Psoas muscle (tissue), 8 donors: ENCODE measurements around the gene KLHL29. TPM values are rescaled to one million over a fixed set of nuclear protein-coding genes. Genes with fewer than 3 reads are reported as not detected.
A peak's percentile ranks its signal among the peaks of the same experiment; 100 is the strongest.

Source experiments
- ATAC-seq, 4 donors: fragments of 200-7000 bp; cut with Tn5 transposase; one replicate each; pipeline ENCODE4 v1.9.1; 2020; ENCODE audit warnings: moderate library complexity in 3 of 4, mild to moderate bottlenecking in 2 of 4
- DNase-seq, 2 donors: peaks; one replicate each; pipeline ENCODE4 v3.0.0-alpha.2; 2020
- H3K27ac ChIP-seq: fragments of 200-600 bp; one replicate; pipeline ENCODE4 v1.8.0; 2022
- H3K27me3 ChIP-seq, 3 donors: fragments of 200-600 bp in 1 of 3; one replicate each; pipeline versions ENCODE4 v1.6.1 to v1.8.0; 2013 to 2022; ENCODE audit warnings: low read length in 2 of 3, mild to moderate bottlenecking in 2 of 3, moderate library complexity in 1 of 3; ENCODE audit not compliant: insufficient read depth in 3 of 3
- H3K36me3 ChIP-seq, 2 donors: fragments of 200-600 bp in 1 of 2; one replicate each; pipeline versions ENCODE4 v1.6.1 to v1.8.0; 2013 to 2022; ENCODE audit warnings: low read depth in 1 of 2, mild to moderate bottlenecking in 1 of 2, moderate library complexity in 1 of 2; ENCODE audit not compliant: insufficient read depth in 1 of 2
- H3K4me1 ChIP-seq: fragments of 200-600 bp; one replicate; pipeline ENCODE4 v1.8.0; 2022
- H3K4me3 ChIP-seq: fragments of 200-600 bp; one replicate; pipeline ENCODE4 v1.8.0; 2022; ENCODE audit warnings: mild to moderate bottlenecking
- H3K9me3 ChIP-seq: fragments of 200-600 bp; one replicate; pipeline ENCODE4 v1.8.0; 2022
- CTCF ChIP-seq: fragments of 200-600 bp; IDR thresholded peaks from one replicate; pipeline ENCODE4 v1.8.0; 2022; ENCODE audit warnings: antibody characterized with exemption
- WGBS, 3 donors: extraction: QIAGEN DNeasy Blood & Tissue Kit; methylation state at CpG; one replicate each; pipeline versions ENCODE4 v1.1.6 to v1.1.7; 2013; 5-methylcytosine and 5-hydroxymethylcytosine counted together
- intact Hi-C, 2 donors: fragments of 100-400 bp; cut with DNase I; formaldehyde crosslinking; loops; one replicate each; pipeline versions ENCODE4 v1.11.0 to v1.14.2; 2022
- polyA plus RNA-seq, 3 donors: library from polyadenylated mRNA; stranded (reverse); fragments of 200-250 nt; gene quantifications; one replicate each; pipeline ENCODE4 v1.2.3, GENCODE V29; 2013
- total RNA-seq, 4 donors: library from RNA; stranded (reverse); fragmentation: NEBNext Ultra II Directional in 2 of 4; extraction: Animal tissue kit (Norgen Biotek cat#: 25700) in 2 of 4; gene quantifications; one replicate each; pipeline versions ENCODE4 v1.2.1 to v1.2.4, GENCODE V29; 2021 to 2023
- donor health status: healthy with polysubstance abuse.
- donor health status: DM: no; HTN: no; CAD: no; lungs with moderate emphysema.
- donor health status: Bipolar disorder and iron deficiency.
- donor health status: healthy.
- donor health status: DM: yes; HTN: yes; CAD: no.
- donor health status: DM: no; HTN: no; CAD: no.
- donor health status: DM: no; HTN: no; CAD: no.
- donor health status: DM: yes; HTN: yes; CAD: no.

KLHL29 gene
- total and polyA plus RNA-seq, 7 donors = 4.4 to 14.1 (median 6.8) TPM

GRCh38 chr2:23695214-23695889, 310.4 kb downstream of the KLHL29 start:
- intact Hi-C loops = no loop called here
- H3K27ac ChIP-seq = no peak overlapping the region
- H3K4me1 ChIP-seq = peaks cover 9% of the 10 kb centered on the region
- ATAC-seq (no peak), DNase-seq (peak in 1 of 2 donors; percentile 39)
- 97 to 99% (median 97%) methylated on average over 24 of the region's 24 CpGs for WGBS, 3 donors
- no peaks in the 10 kb centered on the region for H3K9me3 ChIP-seq
- no peaks in the 10 kb centered on the region for H3K27me3 ChIP-seq
- no peak overlapping the region for H3K4me3 ChIP-seq
- peaks cover 0 to 49% of the 10 kb centered on the region in 2 donors for H3K36me3 ChIP-seq
- no peak for TF ChIP-seq CTCF

- Histone ChIP-seq H3K4me3 (no peak overlapping the region), H3K36me3 (peaks cover 0 to 53% of the 10 kb centered on the region in 2 donors), H3K27ac (no peak overlapping the region), H3K27me3 (no peaks in the 10 kb centered on the region), H3K4me1 (peaks cover 9% of the 10 kb centered on the region), H3K9me3 (no peaks in the 10 kb centered on the region)
- 93 to 97% (median 96%) methylated on average over 32 of the region's 32 CpGs for WGBS, 3 donors
- intact Hi-C loops = no loop called here
- ATAC-seq = no peak
- TF ChIP-seq CTCF = no peak
- peak in 1 of 2 donors; percentile 44 for DNase-seq
Measured at GRCh38 chr2:23695890-23696751, 311.1 kb downstream of the KLHL29 start.

DNA sequence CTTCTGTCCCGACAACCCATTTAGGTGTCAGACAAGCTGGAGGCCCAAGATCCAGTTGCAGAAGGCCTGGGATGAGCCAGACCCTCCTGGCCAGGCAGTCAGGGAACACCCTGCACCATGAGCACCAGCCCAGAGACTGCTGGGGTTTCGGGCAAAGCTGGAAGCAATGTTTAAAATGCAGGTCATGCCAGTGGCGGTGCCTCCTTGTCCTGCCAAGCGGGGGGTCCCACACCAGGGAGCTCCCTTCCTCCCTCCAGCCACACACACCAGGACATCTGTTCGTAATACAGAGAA, 311.7 kb downstream of the KLHL29 start:
- peaks cover 0 to 48% of the 10 kb centered on the region in 2 donors for H3K36me3 ChIP-seq
- H3K4me3 ChIP-seq = no peak overlapping the region
- peaks cover 9% of the 10 kb centered on the region for H3K4me1 ChIP-seq
- no peaks in the 10 kb centered on the region for H3K9me3 ChIP-seq
- no peak for TF ChIP-seq CTCF
- H3K27me3 ChIP-seq = no peaks in the 10 kb centered on the region
- no peak for ATAC-seq
- DNase-seq = no peak
- 78 to 92% (median 87%) methylated on average over 5 of the region's 5 CpGs for WGBS, 3 donors
- no peak overlapping the region for H3K27ac ChIP-seq
- intact Hi-C loops = no loop called here

- DNase-seq (no peak), ATAC-seq (peak in 3 of 4 donors; percentile 14 to 58 (median 39))
- Histone ChIP-seq H3K4me3 (no peak overlapping the region), H3K36me3 (peaks cover 0 to 41% of the 10 kb centered on the region in 2 donors), H3K4me1 (peaks cover 9% of the 10 kb centered on the region), H3K27me3 (no peaks in the 10 kb centered on the region), H3K9me3 (no peaks in the 10 kb centered on the region), H3K27ac (no peak overlapping the region)
- TF ChIP-seq CTCF = no peak
- intact Hi-C loops = no loop called here
- WGBS, 3 donors = 72 to 89% (median 75%) methylated on average over 12 of the region's 12 CpGs
Measured at GRCh38 chr2:23697256-23698075, 312.5 kb downstream of the KLHL29 start.
